H1 (cell line): ENCODE measurements around the gene ZNF469. TPM values are rescaled to one million over a fixed set of nuclear protein-coding genes. Genes with fewer than 3 reads are reported as not detected.

Experiments
- CTCF ChIA-PET: fragments of 300-600 bp; sonication (Branson Sonifier 250); formaldehyde crosslinking; loops from one replicate; lab custom pipeline; 2021; ENCODE audit not compliant: partially characterized antibody; lab: Charles Lee
- POLR2A ChIA-PET: fragments of 300-600 bp; sonication (Branson Sonifier 250); formaldehyde crosslinking; loops from one replicate; lab custom pipeline; 2021; ENCODE audit warnings: inconsistent platforms; ENCODE audit not compliant: partially characterized antibody; lab: Charles Lee
- DNase-seq, 2 experiments: peaks; one replicate each; pipeline versions ENCODE4 v3.0.0 to v3.0.0-alpha.2; 2010 to 2022; ENCODE audit warnings: low spot score in 2 of 2, low read depth in 1 of 2, mixed read lengths in 1 of 2
- FAIRE-seq: peaks from 2 replicates; lab custom pipeline; 2011; peaks lifted over from hg19 to GRCh38; lab: Jason Lieb, UNC
- H2AFZ ChIP-seq: 2 replicates; pipeline ENCODE4 v1.8.1; 2012; ENCODE audit warnings: low read length, inconsistent platforms
- H2AK5ac ChIP-seq: 2 replicates; pipeline ENCODE4 v1.6.1; 2013; ENCODE audit warnings: low read depth, low read length
- H2BK120ac ChIP-seq: replicated peaks from 2 replicates; pipeline ENCODE3; 2013; ENCODE audit warnings: low read depth, low read length, inconsistent platforms
- H2BK12ac ChIP-seq: 2 replicates; pipeline ENCODE4 v1.6.1; 2013; ENCODE audit warnings: low read depth, low read length
- H2BK15ac ChIP-seq: 2 replicates; pipeline ENCODE4 v1.6.1; 2013; ENCODE audit warnings: low read length
- H2BK20ac ChIP-seq: 2 replicates; pipeline ENCODE4 v1.6.1; 2013; ENCODE audit warnings: low read length
- H2BK5ac ChIP-seq: 2 replicates; pipeline ENCODE4 v1.6.1; 2013; ENCODE audit warnings: low read depth, low read length
- H3K14ac ChIP-seq: 2 replicates; pipeline ENCODE4 v1.6.1; 2013; ENCODE audit warnings: inconsistent platforms; ENCODE audit not compliant: insufficient read length
- H3K18ac ChIP-seq: 2 replicates; pipeline ENCODE4 v1.6.1; 2013; ENCODE audit warnings: low read length; ENCODE audit errors: extremely low read depth
- H3K23ac ChIP-seq: 2 replicates; pipeline ENCODE4 v1.6.1; 2013; ENCODE audit warnings: inconsistent platforms; ENCODE audit not compliant: insufficient read length
- H3K23me2 ChIP-seq: 2 replicates; pipeline ENCODE4 v1.6.1; 2013; ENCODE audit warnings: low read depth, low read length
- H3K27ac ChIP-seq: 2 replicates; pipeline ENCODE4 v1.6.1; 2011; ENCODE audit warnings: low read depth, low read length, inconsistent platforms
- H3K27me3 ChIP-seq, 4 experiments: replicated peaks in 1 of 4; 1 replicate in 1 of 4; 2 replicates in 3 of 4; pipeline versions ENCODE4 v1.6.1 to v1.8.1; 2011 to 2013; ENCODE audit warnings: low read length in 3 of 4, mild to moderate bottlenecking in 3 of 4, inconsistent platforms in 2 of 4, mixed read lengths in 2 of 4, moderate library complexity in 1 of 4; ENCODE audit not compliant: control insufficient read depth in 3 of 4, insufficient read depth in 3 of 4; ENCODE audit errors: extremely low read depth in 1 of 4
- H3K36me3 ChIP-seq, 4 experiments: 2 replicates each; pipeline versions ENCODE4 v1.6.1 to v1.8.1; 2011 to 2013; ENCODE audit warnings: mild to moderate bottlenecking in 4 of 4, low read length in 3 of 4, moderate library complexity in 2 of 4, control low read depth in 1 of 4, inconsistent platforms in 1 of 4; ENCODE audit not compliant: insufficient read depth in 4 of 4, control insufficient read depth in 2 of 4
- H3K4ac ChIP-seq: replicated peaks from 2 replicates; pipeline ENCODE3; 2013; ENCODE audit warnings: low read length, low read depth, mixed read lengths, inconsistent platforms; ENCODE audit not compliant: insufficient read length
- H3K4me1 ChIP-seq, 4 experiments: replicated peaks in 1 of 4; 1 replicate in 1 of 4; 2 replicates in 3 of 4; pipeline versions ENCODE4 v1.6.1 to v1.8.1; 2011 to 2013; ENCODE audit warnings: low read length in 3 of 4, inconsistent platforms in 2 of 4, mixed read lengths in 1 of 4; ENCODE audit not compliant: insufficient read depth in 4 of 4, control insufficient read depth in 3 of 4
- H3K4me2 ChIP-seq, 2 experiments: 2 replicates each; pipeline versions ENCODE4 v1.6.1 to v1.8.1; 2011 to 2013; ENCODE audit warnings: low read depth in 2 of 2, low read length in 2 of 2, control low read depth in 1 of 2, inconsistent platforms in 1 of 2, mild to moderate bottlenecking in 1 of 2; ENCODE audit not compliant: insufficient read depth in 1 of 2
- H3K4me3 ChIP-seq, 4 experiments: fragments of 200-600, 300-600 bp in 1 of 4; sonication (generic), shearing (Covaris generic), sonication (Bioruptor Twin) in 1 of 4; 2 replicates each; pipeline versions ENCODE4 v1.5.1 to v1.8.1; 2011 to 2016; ENCODE audit warnings: low read length in 4 of 4, low read depth in 3 of 4, control low read depth in 2 of 4, inconsistent platforms in 2 of 4, mild to moderate bottlenecking in 2 of 4, mixed read lengths in 1 of 4, moderate library complexity in 1 of 4; ENCODE audit not compliant: insufficient read depth in 2 of 4; ENCODE audit errors: extremely low read depth in 1 of 4
- H3K56ac ChIP-seq: replicated peaks from 2 replicates; pipeline ENCODE3; 2013; ENCODE audit warnings: low read depth, mild to moderate bottlenecking, mixed read lengths, low read length, inconsistent platforms; ENCODE audit not compliant: insufficient read length
- H3K79me1 ChIP-seq: 2 replicates; pipeline ENCODE4 v1.6.1; 2013; ENCODE audit warnings: low read depth, low read length, control low read depth
- H3K79me2 ChIP-seq, 2 experiments: 2 replicates each; pipeline versions ENCODE4 v1.6.1 to v1.8.1; 2012 to 2013; ENCODE audit warnings: low read length in 2 of 2, mild to moderate bottlenecking in 2 of 2, inconsistent platforms in 1 of 2; ENCODE audit not compliant: insufficient read depth in 2 of 2, control insufficient read depth in 1 of 2
- H3K9ac ChIP-seq, 4 experiments: replicated peaks in 1 of 4; 1 replicate in 1 of 4; 2 replicates in 3 of 4; pipeline versions ENCODE4 v1.6.1 to v1.8.1; 2011 to 2013; ENCODE audit warnings: low read depth in 3 of 4, low read length in 3 of 4, control low read depth in 2 of 4, mild to moderate bottlenecking in 2 of 4, moderate library complexity in 2 of 4, inconsistent platforms in 1 of 4; ENCODE audit errors: extremely low read depth in 1 of 4
- H3K9me3 ChIP-seq, 2 experiments: 2 replicates each; pipeline versions ENCODE4 v1.6.1 to v1.8.1; 2012 to 2013; ENCODE audit warnings: mild to moderate bottlenecking in 2 of 2, moderate library complexity in 2 of 2, control low read depth in 1 of 2, inconsistent platforms in 1 of 2, low read depth in 1 of 2, low read length in 1 of 2, mixed read lengths in 1 of 2; ENCODE audit not compliant: insufficient read depth in 2 of 2
- H4K20me1 ChIP-seq, 2 experiments: replicated peaks in 1 of 2; 2 replicates each; pipeline versions ENCODE3 to v1.8.1; 2011 to 2013; ENCODE audit warnings: inconsistent platforms in 2 of 2, low read length in 2 of 2, mild to moderate bottlenecking in 1 of 2; ENCODE audit not compliant: insufficient read depth in 2 of 2, control insufficient read depth in 1 of 2
- H4K5ac ChIP-seq: 2 replicates; pipeline ENCODE4 v1.6.1; 2013; ENCODE audit warnings: low read length, low read depth, mixed read lengths, inconsistent platforms; ENCODE audit not compliant: insufficient read length
- H4K8ac ChIP-seq: 2 replicates; pipeline ENCODE4 v1.8.0; 2013; ENCODE audit warnings: mild to moderate bottlenecking, moderate library complexity, low read length, inconsistent platforms; ENCODE audit not compliant: insufficient read depth; ENCODE audit errors: extremely low read depth
- H4K91ac ChIP-seq: replicated peaks from 2 replicates; pipeline ENCODE3; 2013; ENCODE audit warnings: low read length, mixed read lengths, inconsistent platforms; ENCODE audit not compliant: insufficient read length
- MAFK ChIP-seq: IDR thresholded peaks from 2 replicates; pipeline ENCODE4 v1.6.1; 2012; ENCODE audit warnings: low read depth, mild to moderate bottlenecking, improper control_type of control experiment, low read length
- NANOG ChIP-seq: IDR thresholded peaks from 2 replicates; pipeline ENCODE4 v1.6.1; 2011; ENCODE audit warnings: low read length, low read depth, mild to moderate bottlenecking, inconsistent platforms; ENCODE audit not compliant: insufficient read depth, poor library complexity, severe bottlenecking
- POLR2A ChIP-seq, 2 experiments: IDR thresholded peaks; 1 replicate in 1 of 2; 2 replicates in 1 of 2; pipeline ENCODE4 v1.6.1; 2011; ENCODE audit warnings: low read depth in 2 of 2, low read length in 2 of 2, mild to moderate bottlenecking in 2 of 2; ENCODE audit errors: control extremely low read depth in 1 of 2
- WGBS, 2 experiments: shearing (Covaris generic) in 1 of 2; methylation state at CpG; one replicate each; pipeline versions ENCODE4 v1.1.6 to v1.1.7; 2013 to 2015; ENCODE audit warnings: low lambda C conversion rate in 2 of 2, mixed read lengths in 2 of 2, inconsistent platforms in 1 of 2, low coverage in 1 of 2, missing lambda C conversion rate in 1 of 2; ENCODE audit not compliant: insufficient replicate concordance in 2 of 2, insufficient coverage in 1 of 2, insufficient read length in 1 of 2; ENCODE audit errors: extremely low coverage in 1 of 2, missing lambda C conversion rate in 1 of 2; 5-methylcytosine and 5-hydroxymethylcytosine counted together
- polyA plus RNA-seq, 7 experiments: library from polyadenylated mRNA; depleted of rRNA in 3 of 7; stranded (reverse) in 5 of 7; unstranded in 2 of 7; fragments of >200 nt in 5 of 7; fragments of 200-250 nt in 2 of 7; gene quantifications; 1 replicate in 5 of 7; 2 replicates in 1 of 7; 4 replicates in 1 of 7; pipeline versions ENCODE4 v1.2.1 to v1.2.3, GENCODE V29; 2011 to 2013; ENCODE audit warnings: missing spikeins in 2 of 7, mixed read lengths in 2 of 7
- total RNA-seq: library from RNA; stranded (reverse); fragmentation: NEBNext Ultra II Directional; extraction: Animal tissue kit (Norgen Biotek cat#: 25700); gene quantifications from 2 replicates; pipeline ENCODE4 v1.2.1, GENCODE V29; 2021

The ZNF469 gene
- total and polyA plus RNA-seq, 2 of the 8 experiments (the other 6 are each of a cell fraction or from before 2014, with no cell fraction given), result 0.30 to 1.8 TPM

- peaks cover 0 to 14% of the 10 kb centered on the region in 2 experiments for H4K20me1 ChIP-seq
- H3K79me2 ChIP-seq, result no peaks in the 10 kb centered on the region
- no peaks in the 10 kb centered on the region for H3K36me3 ChIP-seq
- no peak overlapping the region for H4K8ac ChIP-seq
- H2BK20ac ChIP-seq, result no peak overlapping the region
- no peak overlapping the region for H3K9ac ChIP-seq
- H2AK5ac ChIP-seq, result no peak overlapping the region
- H3K18ac ChIP-seq, result no peak overlapping the region
- 0 out of 2 replicates have a peak overlapping the region, but pooled peaks have one; percentile 72 for H2BK15ac ChIP-seq
- TF ChIP-seq NANOG (no peak), POLR2A (IDR thresholded peaks at IDR 0.05; ENCODE audit: control extremely low read depth in 1 of 2, low read depth in 2 of 2, low read length in 2 of 2) (no peak), MAFK (no peak)
- H3K4ac ChIP-seq, result no peak overlapping the region
- H2BK5ac ChIP-seq, result no peak overlapping the region
- peaks cover 1 to 16% (median 13%) of the 10 kb centered on the region in 4 experiments for H3K27me3 ChIP-seq
- no peak overlapping the region for H3K4me3 ChIP-seq
- no peak for DNase-seq
- no peak overlapping the region for H2AFZ ChIP-seq
- no peak overlapping the region for H4K91ac ChIP-seq
- ChIA-PET CTCF (interaction anchor here (1.1 to 2.1 kb wide), 6 partner anchors 10 to 184 kb away, joined by 3 to 6 read pairs (median 4); no protein-coding TSS in a partner anchor), POLR2A (interaction anchor here (1.0 kb wide), 1 partner anchor 26 kb away, joined by 3 read pairs; no protein-coding TSS in a partner anchor)
- H3K56ac ChIP-seq, result no peak overlapping the region
- no peak overlapping the region for H2BK120ac ChIP-seq
- H4K5ac ChIP-seq, result no peak overlapping the region
- no peak overlapping the region for H3K4me2 ChIP-seq
- H3K79me1 ChIP-seq, result no peaks in the 10 kb centered on the region
- H3K23ac ChIP-seq, result no peak overlapping the region
- FAIRE-seq, result no peak
- no peak overlapping the region for H2BK12ac ChIP-seq
- peaks cover 6 to 22% (median 16%) of the 10 kb centered on the region in 4 experiments for H3K4me1 ChIP-seq
- no peak overlapping the region for H3K27ac ChIP-seq
- H3K9me3 ChIP-seq, result 0 out of 4 replicates have a peak, but pooled peaks cover 0 to 6% of the 10 kb centered on the region in 2 experiments
- peaks cover 10% of the 10 kb centered on the region for H3K23me2 ChIP-seq
- whole genome bisulfite sequencing, 2 experiments, result 87% methylated on average over 12 of the region's 12 CpGs; no CpG with 5 or more reads in 1 of the 2 experiments
- H3K14ac ChIP-seq, result no peak overlapping the region
These were observed 4.8 kb upstream of the ZNF469 start for GRCh38 chr16:88377961-88378360.
